Calu3 (cell line): ENCODE measurements around the gene PCBP4. TPM values are rescaled to one million over a fixed set of nuclear protein-coding genes. Genes with fewer than 3 reads are reported as not detected.

ENCODE experiments used
- Bru-seq: library from RNA; stranded (reverse); fragments of 400-500 nt; gene quantifications from one replicate; lab custom pipeline; 2021; lab: Mats Ljungman, UMichigan
- BruChase-seq, 2 experiments: library from RNA; stranded (reverse); fragments of 400-500 nt; gene quantifications; one replicate each; lab custom pipeline; 2021; lab: Mats Ljungman, UMichigan
- BruUV-seq: library from RNA; stranded (reverse); fragments of 400-500 nt; replicated peaks from 2 replicates; lab custom pipeline; 2021; lab: Mats Ljungman, UMichigan
- CTCF ChIA-PET: fragments of 300-600 bp; sonication (Branson Sonifier 250); formaldehyde crosslinking; loops from one replicate; lab custom pipeline; 2022; ENCODE audit warnings: antibody characterized with exemption; lab: Charles Lee
- DNase-seq: peaks from one replicate; pipeline ENCODE4 v3.0.0; 2022
- H3K27ac Mint-ChIP-seq: one replicate; pipeline ENCODE4 v1.8.0; 2022; ENCODE audit warnings: mixed read lengths; ENCODE audit not compliant: unreplicated experiment
- H3K27me3 Mint-ChIP-seq: one replicate; pipeline ENCODE4 v1.8.0; 2022; ENCODE audit warnings: mixed read lengths; ENCODE audit not compliant: unreplicated experiment
- H3K36me3 Mint-ChIP-seq: one replicate; pipeline ENCODE4 v1.8.0; 2022; ENCODE audit warnings: mild to moderate bottlenecking, moderate library complexity, mixed read lengths; ENCODE audit not compliant: insufficient read depth, unreplicated experiment
- H3K4me1 Mint-ChIP-seq: one replicate; pipeline ENCODE4 v1.8.0; 2022; ENCODE audit warnings: mild to moderate bottlenecking, low read depth, mixed read lengths; ENCODE audit not compliant: unreplicated experiment
- H3K4me3 Mint-ChIP-seq: one replicate; pipeline ENCODE4 v1.8.0; 2022; ENCODE audit warnings: mild to moderate bottlenecking, low read depth, moderate library complexity, mixed read lengths; ENCODE audit not compliant: unreplicated experiment
- H3K9me3 Mint-ChIP-seq: one replicate; pipeline ENCODE4 v1.8.0; 2022; ENCODE audit warnings: low read depth, mixed read lengths; ENCODE audit not compliant: unreplicated experiment
- intact Hi-C: fragments of 100-400 bp; cut with micrococcal nuclease; formaldehyde crosslinking; loops from one replicate; pipeline ENCODE4 v1.10.0; 2022; ENCODE audit not compliant: unreplicated experiment
- long read RNA-seq: library from polyadenylated mRNA; stranded (forward); transcript quantifications from one replicate; pipeline ENCODE4 v2.0.0, GENCODE V29; 2022
- total RNA-seq: library from RNA; stranded (reverse); gene quantifications from 2 replicates; pipeline ENCODE4 v1.2.3, GENCODE V29; 2022
- TF ChIP-seq, protein P1 (sequence below): fragments of 200-600 bp; IDR thresholded peaks from one replicate; pipeline ENCODE4 v1.8.0; 2022; ENCODE audit warnings: antibody characterized with exemption; ENCODE audit not compliant: unreplicated experiment

The PCBP4 gene
- total RNA-seq (29.8 and 31.5 TPM in 2 replicates), Bru-seq, nascent RNA (percentile 43 among the genes with signal in this experiment), BruChase-seq, experiment 1, labeled RNA remaining after a 6-hour chase (percentile 74 among the genes with signal in this experiment), BruChase-seq, experiment 2, labeled RNA remaining after a 2-hour chase (percentile 64 among the genes with signal in this experiment)
- long read RNA-seq, transcript PCBP4-202 (13 exons, 2,015 nt): major isoform, 11 of 49 reads
- long read RNA-seq, partial matches to known transcripts: 16 of 49 reads
- long read RNA-seq, other reads (novel, unspliced or antisense): 20 of 49 reads

DNA sequence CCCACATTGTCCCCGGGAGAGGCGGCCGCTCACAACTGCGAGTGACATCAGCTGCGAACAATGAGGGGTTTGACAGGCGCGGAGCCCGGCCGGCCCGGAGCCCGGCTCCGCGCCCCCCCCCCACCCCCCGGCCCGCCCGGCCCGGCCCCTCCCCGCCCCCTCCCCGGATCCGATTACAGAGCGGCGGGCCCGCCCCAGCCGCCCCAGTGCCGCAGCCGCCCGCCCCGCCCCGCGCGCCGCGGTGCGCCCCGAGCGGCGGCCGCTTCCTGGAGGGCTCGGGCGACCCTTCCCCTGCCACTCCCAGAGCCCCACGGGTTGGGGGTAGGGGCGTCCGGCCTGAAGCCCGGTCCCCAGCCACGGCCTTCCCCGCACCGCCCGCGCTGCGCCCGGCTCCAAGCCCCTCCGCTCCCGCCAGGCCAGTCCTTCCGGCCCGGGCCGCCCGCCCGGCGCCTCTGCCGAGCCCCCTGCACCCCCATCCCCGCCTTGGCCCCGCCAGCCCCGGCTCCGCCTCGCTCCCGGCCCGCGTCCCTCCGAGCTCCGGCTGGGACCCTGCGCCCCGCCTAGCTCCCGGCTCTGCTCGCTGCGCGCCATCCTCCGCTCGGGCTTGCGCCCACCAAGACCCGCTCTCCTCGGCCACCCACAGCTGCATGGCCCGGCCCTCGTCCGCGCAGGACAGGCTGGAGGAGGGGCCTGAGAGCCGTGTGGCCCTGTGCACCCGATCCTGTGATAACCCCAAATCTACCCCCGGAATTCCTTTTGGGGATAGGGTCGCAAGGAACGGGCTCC is at the start of gene PCBP4:
Gene PCBP4 (minus strand): TSS at position 71 of the 786 bp plus-strand sequence. CDS start 6,214 bp downstream, outside the sequence.
- Mint-ChIP-seq H3K27ac (peak within 1 kb of the TSS; percentile 73), H3K36me3 (peaks cover 30% of the 10 kb centered on the region), H3K4me1 (peaks cover 20% of the 10 kb centered on the region), H3K9me3 (no peaks in the 10 kb centered on the region), H3K4me3 (peak within 1 kb of the TSS; percentile 82), H3K27me3 (peaks cover 13% of the 10 kb centered on the region)
- intact Hi-C loops: no loop called here
- CTCF ChIA-PET: interaction anchor here (1.3 kb wide), 1 partner anchor 26 kb away, joined by 5 read pairs; the partner anchor contains the start of genes PARP3 and RRP9
- BruUV-seq: no TSS peak
- TF ChIP-seq, protein P1, sequence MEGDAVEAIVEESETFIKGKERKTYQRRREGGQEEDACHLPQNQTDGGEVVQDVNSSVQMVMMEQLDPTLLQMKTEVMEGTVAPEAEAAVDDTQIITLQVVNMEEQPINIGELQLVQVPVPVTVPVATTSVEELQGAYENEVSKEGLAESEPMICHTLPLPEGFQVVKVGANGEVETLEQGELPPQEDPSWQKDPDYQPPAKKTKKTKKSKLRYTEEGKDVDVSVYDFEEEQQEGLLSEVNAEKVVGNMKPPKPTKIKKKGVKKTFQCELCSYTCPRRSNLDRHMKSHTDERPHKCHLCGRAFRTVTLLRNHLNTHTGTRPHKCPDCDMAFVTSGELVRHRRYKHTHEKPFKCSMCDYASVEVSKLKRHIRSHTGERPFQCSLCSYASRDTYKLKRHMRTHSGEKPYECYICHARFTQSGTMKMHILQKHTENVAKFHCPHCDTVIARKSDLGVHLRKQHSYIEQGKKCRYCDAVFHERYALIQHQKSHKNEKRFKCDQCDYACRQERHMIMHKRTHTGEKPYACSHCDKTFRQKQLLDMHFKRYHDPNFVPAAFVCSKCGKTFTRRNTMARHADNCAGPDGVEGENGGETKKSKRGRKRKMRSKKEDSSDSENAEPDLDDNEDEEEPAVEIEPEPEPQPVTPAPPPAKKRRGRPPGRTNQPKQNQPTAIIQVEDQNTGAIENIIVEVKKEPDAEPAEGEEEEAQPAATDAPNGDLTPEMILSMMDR: no peak
- peak; percentile 65 for DNase-seq

DNA sequence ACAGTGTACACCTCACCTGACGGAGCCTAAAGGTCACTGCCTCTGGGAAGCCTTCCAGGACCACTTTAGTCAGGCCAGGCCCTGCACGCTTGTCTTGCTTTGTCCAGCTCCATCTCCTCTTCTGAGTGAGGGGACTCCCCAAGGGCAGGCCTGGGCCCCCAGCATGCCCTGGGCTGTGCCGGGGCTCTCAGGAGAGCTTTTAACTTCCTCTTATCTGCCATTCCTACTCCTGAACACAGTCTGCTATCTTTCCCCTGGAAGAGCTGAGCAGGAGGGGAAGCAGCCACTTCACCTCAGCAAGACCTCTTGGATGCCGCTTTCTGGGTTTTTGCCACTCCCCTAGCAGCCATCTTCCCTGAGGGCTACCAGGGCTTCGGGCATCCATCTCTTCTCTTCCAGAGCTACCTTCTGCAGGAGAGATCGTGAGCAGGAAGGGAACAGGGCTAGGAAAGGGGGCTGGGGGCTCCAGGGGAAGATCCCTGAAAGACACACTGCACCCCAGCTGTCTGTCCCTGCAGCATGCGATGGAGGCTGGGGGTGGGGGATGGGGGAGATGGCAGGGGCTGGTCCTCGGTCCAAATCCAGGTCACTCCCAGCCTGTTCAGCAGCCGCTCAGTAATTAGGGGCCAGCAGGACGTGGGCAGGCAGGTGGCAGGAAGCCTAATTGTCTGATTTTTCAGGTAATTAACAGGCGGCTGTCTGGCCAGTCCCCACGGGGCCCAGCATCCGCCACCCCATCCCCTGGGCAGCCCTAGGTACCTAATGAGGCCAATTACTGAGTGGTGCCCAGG is 48.4 kb upstream of the PCBP4 start:
- no TSS peak for BruUV-seq
- TF ChIP-seq, protein P1: no peak
- Mint-ChIP-seq H3K4me1 (no peaks in the 10 kb centered on the region), H3K27ac (no peak overlapping the region), H3K9me3 (no peaks in the 10 kb centered on the region), H3K27me3 (peaks cover 3% of the 10 kb centered on the region), H3K36me3 (no peaks in the 10 kb centered on the region), H3K4me3 (no peak overlapping the region)
- CTCF ChIA-PET: interaction anchor here (1.0 kb wide), 1 partner anchor 10 kb away, joined by 5 read pairs; no protein-coding TSS in a partner anchor
- intact Hi-C loops: no loop called here
- no peak for DNase-seq

DNA sequence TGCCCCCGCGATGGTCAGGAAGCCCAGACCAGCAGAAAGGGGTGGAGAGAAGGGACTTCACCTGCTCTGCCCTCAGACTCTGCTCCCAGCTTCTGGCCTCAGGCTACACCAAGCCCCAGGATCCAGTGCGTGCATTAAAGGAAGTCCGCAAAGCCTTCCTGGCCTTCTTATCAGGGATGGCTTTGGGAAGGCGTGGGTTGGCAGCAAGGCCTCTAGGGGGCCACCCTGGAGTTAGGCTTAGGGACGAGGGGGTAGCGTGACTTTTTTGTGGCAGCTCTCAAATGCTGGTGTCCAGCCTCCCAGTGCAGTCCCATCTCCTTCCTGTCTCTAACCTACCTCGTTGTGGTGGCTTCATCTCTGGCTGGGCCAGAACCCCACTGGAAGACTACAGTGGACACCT is 47.4 kb upstream of the PCBP4 start:
- CTCF ChIA-PET: no interaction called here
- Mint-ChIP-seq H3K9me3 (no peaks in the 10 kb centered on the region), H3K27ac (no peak overlapping the region), H3K4me3 (no peak overlapping the region), H3K27me3 (peaks cover 8% of the 10 kb centered on the region), H3K4me1 (no peaks in the 10 kb centered on the region), H3K36me3 (no peaks in the 10 kb centered on the region)
- no peak for DNase-seq
- BruUV-seq: no TSS peak
- TF ChIP-seq, protein P1: no peak
- intact Hi-C loops: no loop called here
